ENCODE data around the gene MPV17L. TPM values are rescaled to one million over a fixed set of nuclear protein-coding genes. Genes with fewer than 3 reads are reported as not detected.
"Not testable (repeated sequence)": the region's sequence is repeated elsewhere in the genome, so short reads cannot be mapped to it uniquely, and the experiment has no call there.

Gene MPV17L
- total RNA-seq, 6 donors from 2014 or later = 1.2 to 7.6 (median 2.4) TPM

DNA sequence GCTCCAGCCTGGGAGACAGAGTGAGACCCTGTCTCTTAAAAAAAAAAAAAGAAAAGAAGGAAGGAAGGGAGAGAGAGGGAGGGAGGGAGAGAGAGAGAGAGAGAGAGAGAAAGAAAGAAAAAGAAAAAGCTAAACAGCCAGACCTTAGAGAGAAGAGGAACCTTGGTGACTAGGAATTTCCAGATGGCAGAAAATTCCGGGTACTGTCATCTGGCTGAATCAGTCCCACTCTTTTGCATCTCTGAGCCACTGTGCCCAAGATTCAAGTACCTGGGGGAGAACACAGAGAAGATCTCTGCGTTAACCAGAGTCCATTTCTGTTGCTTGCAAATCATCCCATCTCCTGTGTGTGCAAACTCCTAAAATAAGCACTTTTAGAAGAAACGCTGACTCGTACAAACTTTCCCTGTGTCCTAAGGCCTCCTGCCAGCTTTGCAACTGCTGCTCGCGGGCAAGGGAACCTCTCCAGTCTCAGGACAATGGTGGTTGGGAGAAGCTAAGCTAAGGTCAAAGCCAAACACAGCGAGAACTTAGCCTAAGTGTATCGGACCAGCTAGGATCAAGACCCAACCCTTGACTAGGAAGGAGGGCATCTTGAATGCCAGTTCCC lies 56.8 kb downstream of the MPV17L start:
- WGBS, 2 donors = 71 to 77% methylated on average over 8 of the region's 8 CpGs
- no peaks in the 10 kb centered on the region for H3K27me3 ChIP-seq
- H3K4me3 ChIP-seq = no peak overlapping the region
- no peak for DNase-seq
- no peaks in the 10 kb centered on the region for H3K36me3 ChIP-seq
- TF ChIP-seq, protein P1, sequence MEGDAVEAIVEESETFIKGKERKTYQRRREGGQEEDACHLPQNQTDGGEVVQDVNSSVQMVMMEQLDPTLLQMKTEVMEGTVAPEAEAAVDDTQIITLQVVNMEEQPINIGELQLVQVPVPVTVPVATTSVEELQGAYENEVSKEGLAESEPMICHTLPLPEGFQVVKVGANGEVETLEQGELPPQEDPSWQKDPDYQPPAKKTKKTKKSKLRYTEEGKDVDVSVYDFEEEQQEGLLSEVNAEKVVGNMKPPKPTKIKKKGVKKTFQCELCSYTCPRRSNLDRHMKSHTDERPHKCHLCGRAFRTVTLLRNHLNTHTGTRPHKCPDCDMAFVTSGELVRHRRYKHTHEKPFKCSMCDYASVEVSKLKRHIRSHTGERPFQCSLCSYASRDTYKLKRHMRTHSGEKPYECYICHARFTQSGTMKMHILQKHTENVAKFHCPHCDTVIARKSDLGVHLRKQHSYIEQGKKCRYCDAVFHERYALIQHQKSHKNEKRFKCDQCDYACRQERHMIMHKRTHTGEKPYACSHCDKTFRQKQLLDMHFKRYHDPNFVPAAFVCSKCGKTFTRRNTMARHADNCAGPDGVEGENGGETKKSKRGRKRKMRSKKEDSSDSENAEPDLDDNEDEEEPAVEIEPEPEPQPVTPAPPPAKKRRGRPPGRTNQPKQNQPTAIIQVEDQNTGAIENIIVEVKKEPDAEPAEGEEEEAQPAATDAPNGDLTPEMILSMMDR (IDR thresholded peaks at IDR 0.05) = no peak
- TF ChIP-seq POLR2AphosphoS5 (IDR thresholded peaks at IDR 0.05) (no peak), EP300 (IDR thresholded peaks at IDR 0.05) (no peak), POLR2A (IDR thresholded peaks at IDR 0.05) (no peak)
- H3K4me1 ChIP-seq = no peaks in the 10 kb centered on the region
- no peaks in the 10 kb centered on the region for H3K9me3 ChIP-seq
- no peak overlapping the region for H3K27ac ChIP-seq
- ATAC-seq (ENCODE audit: low FRiP score in 2 of 2) = no peak

DNA sequence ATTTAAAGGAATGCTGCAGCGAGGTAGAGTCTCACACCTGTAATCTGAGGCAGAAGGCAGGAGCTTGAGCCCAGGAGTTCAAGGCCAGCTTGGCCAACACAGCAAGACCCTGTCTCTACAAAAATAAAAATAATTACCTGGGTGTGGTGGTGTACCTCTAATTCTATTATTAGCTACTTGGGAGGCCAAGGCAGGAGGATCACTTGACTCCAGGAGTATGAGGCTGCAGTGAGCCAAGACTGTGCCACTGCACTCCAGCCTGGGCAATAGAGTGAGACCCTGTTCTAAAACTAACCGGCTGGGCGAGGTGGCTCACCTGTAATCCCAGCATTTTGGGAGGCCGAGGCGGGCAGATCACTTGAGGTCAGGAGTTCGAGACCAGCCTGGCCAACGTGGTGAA lies 57.7 kb downstream of the MPV17L start:
- H3K4me3 ChIP-seq; H3K27ac ChIP-seq; H3K9me3 ChIP-seq; H3K36me3 ChIP-seq; ATAC-seq (ENCODE audit: low FRiP score in 2 of 2); H3K4me1 ChIP-seq; H3K27me3 ChIP-seq; DNase-seq: not testable (repeated sequence)
- WGBS, 2 donors = 84 to 91% methylated on average over 5 to 7 of the region's 7 CpGs

DNA sequence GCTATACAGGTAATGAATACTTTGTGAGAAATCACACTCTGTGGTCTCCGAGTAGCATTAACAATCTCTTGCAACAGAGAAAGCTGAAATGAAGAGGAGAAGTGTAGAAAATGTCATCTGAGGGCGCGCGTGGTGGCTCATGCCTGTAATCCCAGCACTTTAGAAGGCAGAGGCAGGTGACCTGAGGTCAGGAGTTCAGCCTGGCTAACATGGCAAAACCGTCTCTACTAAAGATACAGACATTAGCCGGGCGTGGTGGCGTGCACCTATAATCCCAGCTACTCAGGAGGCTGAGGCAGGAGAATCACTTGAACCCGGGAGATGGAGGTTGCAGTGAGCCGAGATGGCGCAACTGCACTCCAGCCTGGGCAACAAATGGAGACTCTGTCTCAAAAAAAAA lies 59.4 kb downstream of the MPV17L start:
- DNase-seq; ATAC-seq (ENCODE audit: low FRiP score in 2 of 2); H3K4me1 ChIP-seq; H3K9me3 ChIP-seq; H3K27me3 ChIP-seq; H3K36me3 ChIP-seq; H3K4me3 ChIP-seq; H3K27ac ChIP-seq: not testable (repeated sequence)
- WGBS, 2 donors = 92 to 96% methylated on average over 11 of the region's 11 CpGs

DNA sequence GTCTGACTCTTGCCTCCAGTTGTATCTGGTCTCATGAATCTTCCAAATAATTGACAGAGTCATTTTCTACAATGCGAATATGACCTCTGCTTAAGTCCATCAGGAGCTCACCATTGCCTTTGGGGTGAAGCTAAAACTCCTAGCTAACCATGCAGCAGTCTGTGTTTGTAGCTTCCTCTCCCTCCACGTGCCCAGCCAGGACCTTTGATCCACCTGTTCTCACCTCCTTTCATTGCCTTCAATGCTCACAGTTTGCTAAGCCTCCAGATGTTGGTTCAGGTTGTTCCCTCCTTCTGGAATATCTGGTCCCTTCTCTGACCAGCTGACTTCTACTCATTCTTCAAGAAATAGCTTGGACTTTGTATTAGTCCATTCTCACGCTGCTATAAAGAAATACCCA lies 61.8 kb downstream of the MPV17L start:
- DNase-seq = no peak
- no peak for ATAC-seq (ENCODE audit: low FRiP score in 2 of 2)
- H3K27me3 ChIP-seq = no peaks in the 10 kb centered on the region
- no peaks in the 10 kb centered on the region for H3K36me3 ChIP-seq
- H3K4me1 ChIP-seq = no peaks in the 10 kb centered on the region
- H3K9me3 ChIP-seq = no peaks in the 10 kb centered on the region
- no peak overlapping the region for H3K27ac ChIP-seq
- TF ChIP-seq POLR2A (IDR thresholded peaks at IDR 0.05) = no peak
- H3K4me3 ChIP-seq = no peak overlapping the region
- 91% methylated on average over 3 of the region's 3 CpGs for WGBS, 2 donors

DNA sequence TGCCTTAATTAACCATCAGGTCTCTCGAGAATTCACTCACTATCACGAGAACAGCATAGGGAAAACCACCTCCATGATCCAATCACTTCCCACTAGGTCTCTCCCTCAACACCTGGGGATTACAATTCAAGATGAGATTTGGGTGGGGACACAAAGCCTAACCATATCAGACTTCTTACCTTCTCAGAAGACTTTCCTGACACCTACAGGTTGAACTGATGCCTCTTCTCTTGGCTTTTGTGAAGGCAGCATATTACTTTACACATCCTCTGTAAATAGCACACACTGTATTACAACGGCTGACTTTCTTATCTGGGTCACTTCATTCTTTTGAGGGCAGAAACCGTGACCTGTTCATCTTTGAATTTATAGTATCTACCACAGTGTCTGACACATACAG lies 62.4 kb downstream of the MPV17L start:
- no peak for DNase-seq
- TF ChIP-seq POLR2A (IDR thresholded peaks at IDR 0.05) = no peak
- TF ChIP-seq POLR2AphosphoS5 (IDR thresholded peaks at IDR 0.05) = no peak
- TF ChIP-seq, protein P1 (IDR thresholded peaks at IDR 0.05) = no peak
- TF ChIP-seq EP300 (IDR thresholded peaks at IDR 0.05) = no peak
- no peaks in the 10 kb centered on the region for H3K27me3 ChIP-seq
- H3K4me3 ChIP-seq = no peak overlapping the region
- H3K9me3 ChIP-seq = no peaks in the 10 kb centered on the region
- H3K4me1 ChIP-seq = no peaks in the 10 kb centered on the region
- ATAC-seq (ENCODE audit: low FRiP score in 2 of 2) = no peak
- no peak overlapping the region for H3K27ac ChIP-seq
- WGBS, 2 donors = 68 to 72% methylated on average over 4 of the region's 4 CpGs
- no peaks in the 10 kb centered on the region for H3K36me3 ChIP-seq

DNA sequence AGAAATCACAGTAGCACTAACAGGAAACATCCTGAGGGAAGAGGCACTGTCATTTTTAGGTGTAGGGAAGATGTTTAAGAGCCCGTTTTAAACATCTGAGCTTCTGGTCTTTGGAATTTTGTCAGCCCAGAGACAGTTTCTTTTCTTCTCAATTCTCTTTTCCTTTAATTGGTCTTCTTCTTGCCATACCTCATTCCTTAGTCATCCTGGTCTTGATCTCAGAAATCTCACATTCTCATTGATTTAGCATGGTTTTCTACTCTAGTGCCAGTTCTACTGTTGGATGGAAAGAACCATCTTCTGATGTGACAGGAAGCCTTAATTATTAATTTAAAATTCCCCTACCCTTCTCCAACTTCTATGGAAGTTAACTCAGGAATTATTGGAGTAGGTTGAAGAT lies 64.2 kb downstream of the MPV17L start:
- DNase-seq (no peak), ATAC-seq (ENCODE audit: low FRiP score in 2 of 2) (no peak)
- TF ChIP-seq, protein P1 (IDR thresholded peaks at IDR 0.05) = no peak
- H3K4me3 ChIP-seq = no peak overlapping the region
- no peaks in the 10 kb centered on the region for H3K9me3 ChIP-seq
- 86 to 88% methylated on average over 1 of the region's 1 CpG for WGBS, 2 donors
- no peaks in the 10 kb centered on the region for H3K4me1 ChIP-seq
- no peak overlapping the region for H3K27ac ChIP-seq
- no peaks in the 10 kb centered on the region for H3K36me3 ChIP-seq
- H3K27me3 ChIP-seq = no peaks in the 10 kb centered on the region
